CD4-positive, alpha-beta memory T cell (primary cell): ENCODE data around the gene DEF6. TPM values are rescaled to one million over a fixed set of nuclear protein-coding genes. Genes with fewer than 3 reads are reported as not detected.
A peak's percentile ranks its signal among the peaks of the same experiment; 100 is the strongest.
"Not testable (repeated sequence)": the region's sequence is repeated elsewhere in the genome, so short reads cannot be mapped to it uniquely, and the experiment has no call there.

Experiments used
- CTCF ChIA-PET: fragments of 350-600 bp; sonication (Branson Sonifier 250); formaldehyde crosslinking; loops from one replicate; lab custom pipeline; 2021; ENCODE audit warnings: inconsistent platforms; ENCODE audit not compliant: partially characterized antibody; lab: Charles Lee
- POLR2A ChIA-PET: fragments of 350-600 bp; sonication (Branson Sonifier 250); formaldehyde crosslinking; loops from one replicate; lab custom pipeline; 2021; ENCODE audit not compliant: partially characterized antibody; lab: Charles Lee
- DNase-seq, 5 donors: peaks; one replicate each; pipeline versions ENCODE4 v3.0.0 to v3.0.0-alpha.2; 2020 to 2022; ENCODE audit warnings: mixed read lengths in 1 of 5
- H3K27ac ChIP-seq: one replicate; pipeline ENCODE4 v1.7.0; 2013; ENCODE audit warnings: low read depth, low read length
- H3K27me3 ChIP-seq: 2 replicates; pipeline ENCODE4 v1.7.0; 2013; ENCODE audit warnings: mild to moderate bottlenecking, low read length, moderate library complexity; ENCODE audit not compliant: insufficient read depth
- H3K36me3 ChIP-seq: 2 replicates; pipeline ENCODE4 v1.7.0; 2013; ENCODE audit warnings: mild to moderate bottlenecking, low read length, moderate library complexity; ENCODE audit not compliant: insufficient read depth
- H3K4me1 ChIP-seq: 2 replicates; pipeline ENCODE4 v1.7.0; 2013; ENCODE audit warnings: mild to moderate bottlenecking, low read length, moderate library complexity; ENCODE audit not compliant: insufficient read depth
- H3K4me3 ChIP-seq, 2 donors: one replicate each; pipeline ENCODE4 v1.7.0; 2013; ENCODE audit warnings: low read length in 2 of 2, mild to moderate bottlenecking in 1 of 2
- H3K9me3 ChIP-seq, 2 donors: one replicate each; pipeline ENCODE4 v1.7.0; 2013; ENCODE audit warnings: low read length in 2 of 2, control low read depth in 1 of 2; ENCODE audit not compliant: control insufficient read depth in 1 of 2
- H3K27ac Mint-ChIP-seq, 7 donors: one replicate each; pipeline ENCODE4 v1.8.0; 2020 to 2021; ENCODE audit warnings: mixed read lengths in 7 of 7, mild to moderate bottlenecking in 6 of 7, inconsistent platforms in 3 of 7, moderate library complexity in 3 of 7
- H3K27me3 Mint-ChIP-seq, 2 donors: one replicate each; pipeline ENCODE4 v1.8.0; 2020 to 2021; ENCODE audit warnings: mixed read lengths in 2 of 2
- H3K36me3 Mint-ChIP-seq, 2 donors: one replicate each; pipeline ENCODE4 v1.8.0; 2020 to 2021; ENCODE audit warnings: mixed read lengths in 2 of 2, inconsistent platforms in 1 of 2, mild to moderate bottlenecking in 1 of 2
- H3K4me1 Mint-ChIP-seq, 4 donors: one replicate each; pipeline ENCODE4 v1.8.0; 2020 to 2021; ENCODE audit warnings: mixed read lengths in 4 of 4, mild to moderate bottlenecking in 1 of 4
- H3K4me3 Mint-ChIP-seq, 8 donors: one replicate each; pipeline ENCODE4 v1.8.0; 2020 to 2021; ENCODE audit warnings: mixed read lengths in 8 of 8, mild to moderate bottlenecking in 7 of 8, moderate library complexity in 6 of 8, inconsistent platforms in 3 of 8
- H3K9me3 Mint-ChIP-seq, 8 donors: one replicate each; pipeline ENCODE4 v1.8.0; 2020 to 2021; ENCODE audit warnings: mixed read lengths in 8 of 8, mild to moderate bottlenecking in 5 of 8, inconsistent platforms in 3 of 8, moderate library complexity in 1 of 8
- intact Hi-C: fragments of 100-400 bp; cut with micrococcal nuclease; formaldehyde crosslinking; loops from one replicate; pipeline ENCODE4 v1.15.1; 2023
- polyA plus RNA-seq, 2 donors: library from polyadenylated mRNA; unstranded; fragments of 300-500 nt; fragmentation: Illumina TruSeq; gene quantifications; one replicate each; pipeline ENCODE4 v1.2.3, GENCODE V29; 2021
- total RNA-seq, 2 experiments: library from RNA; stranded (reverse); gene quantifications; one replicate each; pipeline ENCODE4 v1.2.3, GENCODE V29; 2021

DEF6 gene
- total and polyA plus RNA-seq, 4 experiments from 2014 or later: 77.3 to 236 (median 201) TPM

DNA sequence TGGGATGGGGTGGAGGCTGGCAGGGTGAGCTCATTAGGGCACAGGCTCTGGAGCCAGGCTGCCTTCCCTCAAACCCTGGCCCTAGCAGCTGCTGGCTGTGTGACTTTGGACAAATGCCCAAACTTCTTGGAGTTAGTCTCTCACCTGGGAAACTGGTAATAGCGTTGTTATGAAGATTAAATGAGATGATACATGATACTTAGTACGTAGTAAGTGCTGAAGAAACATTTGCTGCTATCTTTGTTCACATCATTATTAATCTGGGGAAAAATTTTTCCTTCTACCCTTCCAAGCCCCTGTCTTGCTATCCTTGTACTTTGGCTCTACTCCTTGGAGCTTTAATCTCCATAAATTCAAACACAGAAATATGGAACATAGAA, 22.4 kb downstream of the DEF6 start:
- peaks cover 16 to 37% (median 27%) of the 10 kb centered on the region in 4 donors for H3K4me1 Mint-ChIP-seq
- Histone ChIP-seq H3K36me3 (peaks cover 71% of the 10 kb centered on the region), H3K27ac (peak overlapping the region; percentile 19), H3K4me1 (peaks cover 13% of the 10 kb centered on the region), H3K27me3 (no peaks in the 10 kb centered on the region), H3K9me3 (no peaks in the 10 kb centered on the region), H3K4me3 (no peak overlapping the region)
- H3K4me3 Mint-ChIP-seq: no peak overlapping the region
- intact Hi-C loops: no loop called here
- H3K27ac Mint-ChIP-seq: peak overlapping the region; percentile 24 to 83 (median 36)
- ChIA-PET POLR2A (interaction anchor here (1.1 to 26.7 kb wide), 3 partner anchors 13 to 152 kb away, joined by 3 to 805 read pairs (median 3); partner anchors contain the start of gene DEF6), CTCF (interaction anchor here (0.8 to 1.7 kb wide), 4 partner anchors 22 to 129 kb away, joined by 3 to 5 read pairs (median 4); partner anchors contain the start of gene PPARD)
- H3K9me3 Mint-ChIP-seq: no peaks in the 10 kb centered on the region
- peaks cover 65 to 78% of the 10 kb centered on the region in 2 donors for H3K36me3 Mint-ChIP-seq
- no peaks in the 10 kb centered on the region for H3K27me3 Mint-ChIP-seq
- no peak for DNase-seq

GRCh38 chr6:35321091-35321490, 23.5 kb downstream of the DEF6 start:
- Histone ChIP-seq H3K4me1 (peaks cover 5% of the 10 kb centered on the region), H3K4me3 (no peak overlapping the region), H3K27me3 (no peaks in the 10 kb centered on the region), H3K9me3 (no peaks in the 10 kb centered on the region), H3K36me3 (peaks cover 71% of the 10 kb centered on the region), H3K27ac (no peak overlapping the region)
- CTCF ChIA-PET: interaction anchor here (0.9 to 1.4 kb wide), 5 partner anchors 12 to 28 kb away, joined by 3 to 4 read pairs (median 4); partner anchors contain the start of gene DEF6
- intact Hi-C loops: no loop called here
- POLR2A ChIA-PET: interaction anchor here (0.6 to 26.7 kb wide), 3 partner anchors 17 to 415 kb away, joined by 3 to 805 read pairs (median 3); partner anchors contain the start of gene DEF6
- Mint-ChIP-seq H3K4me1 (peaks cover 14 to 28% (median 21%) of the 10 kb centered on the region in 4 donors), H3K27me3 (no peaks in the 10 kb centered on the region), H3K4me3 (no peak overlapping the region), H3K27ac (peak overlapping the region in 4 of 7 donors; percentile 44 to 73 (median 70)), H3K36me3 (peaks cover 62 to 72% of the 10 kb centered on the region in 2 donors), H3K9me3 (no peaks in the 10 kb centered on the region)
- DNase-seq: peak in 1 of 5 donors; percentile 12

- CTCF ChIA-PET: interaction anchor here (0.6 to 12.5 kb wide), 21 partner anchors 9 to 264 kb away, joined by 3 to 429 read pairs (median 4); partner anchors contain the start of genes DEF6, FANCE, PPARD and RPL10A
- peaks cover 19 to 34% of the 10 kb centered on the region in 2 donors for H3K36me3 Mint-ChIP-seq
- POLR2A ChIA-PET: interaction anchor here (0.9 to 26.7 kb wide), 6 partner anchors 24 to 140 kb away, joined by 3 to 805 read pairs (median 4); partner anchors contain the start of genes DEF6 and RPL10A
- no peaks in the 10 kb centered on the region for H3K27me3 Mint-ChIP-seq
- H3K4me3 ChIP-seq: no peak overlapping the region
- H3K27ac Mint-ChIP-seq: peak overlapping the region; percentile 19 to 95 (median 82)
- peaks cover 16 to 25% (median 20%) of the 10 kb centered on the region in 4 donors for H3K4me1 Mint-ChIP-seq
- peaks cover 24% of the 10 kb centered on the region for H3K4me1 ChIP-seq
- H3K9me3 ChIP-seq: no peaks in the 10 kb centered on the region
- peaks cover 0 to 4% (median 0%) of the 10 kb centered on the region in 8 donors for H3K9me3 Mint-ChIP-seq
- peaks cover 10% of the 10 kb centered on the region for H3K36me3 ChIP-seq
- no peaks in the 10 kb centered on the region for H3K27me3 ChIP-seq
- peak; percentile 72 to 82 (median 74) for DNase-seq
- H3K4me3 Mint-ChIP-seq: peak overlapping the region in 5 of 8 donors; percentile 15 to 62 (median 44)
- intact Hi-C loops: loop anchor here (1.0 to 2.0 kb wide), 5 partner anchors 15 to 122 kb away; partner anchors contain the start of genes DEF6 and PPARD
- H3K27ac ChIP-seq: no peak overlapping the region
Observed at GRCh38 chr6:35327349-35328027, 29.9 kb downstream of the DEF6 start.

- H3K27ac Mint-ChIP-seq: peak overlapping the region in 5 of 7 donors; percentile 15 to 88 (median 79)
- ChIA-PET POLR2A (interaction anchor here (0.5 to 26.7 kb wide), 7 partner anchors 24 to 231 kb away, joined by 3 to 805 read pairs (median 3); partner anchors contain the start of genes DEF6 and RPL10A), CTCF (interaction anchor here (0.5 to 12.5 kb wide), 22 partner anchors 10 to 263 kb away, joined by 3 to 429 read pairs (median 4); partner anchors contain the start of genes DEF6, FANCE, PPARD and RPL10A)
- DNase-seq: no peak
- H3K4me3 Mint-ChIP-seq: no peak overlapping the region
- Histone ChIP-seq H3K27ac (no peak overlapping the region), H3K4me3 (no peak overlapping the region), H3K9me3 (no peaks in the 10 kb centered on the region), H3K4me1 (peaks cover 29% of the 10 kb centered on the region), H3K36me3 (peaks cover 3% of the 10 kb centered on the region), H3K27me3 (no peaks in the 10 kb centered on the region)
- peaks cover 19 to 30% of the 10 kb centered on the region in 2 donors for H3K36me3 Mint-ChIP-seq
- H3K27me3 Mint-ChIP-seq: no peaks in the 10 kb centered on the region
- intact Hi-C loops: no loop called here
- peaks cover 0 to 4% (median 0%) of the 10 kb centered on the region in 8 donors for H3K9me3 Mint-ChIP-seq
- peaks cover 14 to 33% (median 19%) of the 10 kb centered on the region in 4 donors for H3K4me1 Mint-ChIP-seq
Observed at GRCh38 chr6:35328108-35328723, 30.6 kb downstream of the DEF6 start.

GRCh38 chr6:35328965-35329364, 31.3 kb downstream of the DEF6 start:
- Mint-ChIP-seq H3K36me3 (peaks cover 21 to 26% of the 10 kb centered on the region in 2 donors), H3K4me1 (peaks cover 14 to 36% (median 19%) of the 10 kb centered on the region in 4 donors), H3K27ac (peak overlapping the region in 2 of 7 donors; percentile 18 to 68)
- H3K4me1 ChIP-seq: peaks cover 29% of the 10 kb centered on the region
- intact Hi-C loops, H3K27ac ChIP-seq, DNase-seq, H3K9me3 ChIP-seq, H3K36me3 ChIP-seq, H3K4me3 ChIP-seq, H3K27me3 Mint-ChIP-seq, H3K9me3 Mint-ChIP-seq, H3K4me3 Mint-ChIP-seq, H3K27me3 ChIP-seq: not testable (repeated sequence)
- POLR2A ChIA-PET: interaction anchor here (1.4 to 26.7 kb wide), 2 partner anchors 25 to 121 kb away, joined by 6 to 805 read pairs; partner anchors contain the start of gene DEF6
- CTCF ChIA-PET: interaction anchor here (0.7 to 12.5 kb wide), 8 partner anchors 13 to 1705 kb away, joined by 3 to 429 read pairs (median 35); partner anchors contain the start of genes DEF6, FANCE, PPARD and RPL10A

- Mint-ChIP-seq H3K27me3 (no peaks in the 10 kb centered on the region), H3K4me3 (no peak overlapping the region), H3K9me3 (peaks cover 0 to 14% (median 9%) of the 10 kb centered on the region in 8 donors), H3K4me1 (peaks cover 14 to 36% (median 20%) of the 10 kb centered on the region in 4 donors), H3K27ac (peak overlapping the region in 1 of 7 donors; percentile 16), H3K36me3 (peaks cover 17 to 21% of the 10 kb centered on the region in 2 donors)
- Histone ChIP-seq H3K9me3 (no peaks in the 10 kb centered on the region), H3K36me3 (no peaks in the 10 kb centered on the region), H3K27ac (no peak overlapping the region), H3K4me1 (peaks cover 29% of the 10 kb centered on the region), H3K4me3 (no peak overlapping the region), H3K27me3 (no peaks in the 10 kb centered on the region)
- intact Hi-C loops: no loop called here
- DNase-seq: no peak
- ChIA-PET POLR2A (interaction anchor here (1.2 to 26.7 kb wide), 3 partner anchors 11 to 272 kb away, joined by 3 to 805 read pairs (median 4); partner anchors contain the start of gene DEF6), CTCF (interaction anchor here (1.3 to 12.5 kb wide), 4 partner anchors 27 to 143 kb away, joined by 3 to 429 read pairs (median 52); partner anchors contain the start of genes DEF6 and FANCE)
Observed at GRCh38 chr6:35330541-35331119, 33.0 kb downstream of the DEF6 start.
